A549 treated with CORT108297 at 1 μM for 4 hours (cell line): ENCODE results near the gene MYT1. TPM values are rescaled to one million over a fixed set of nuclear protein-coding genes. Genes with fewer than 3 reads are reported as not detected.

ENCODE experiments used
- total RNA-seq: library from RNA; stranded (reverse); fragments of 200-300 nt; extraction: Qiagen RNA extraction; gene quantifications from 5 replicates; pipeline ENCODE4 v1.2.3, GENCODE V29; 2022

Gene MYT1
- total RNA-seq, result 0.03 to 0.30 TPM (median 0.10 TPM) in 5 replicates

DNA sequence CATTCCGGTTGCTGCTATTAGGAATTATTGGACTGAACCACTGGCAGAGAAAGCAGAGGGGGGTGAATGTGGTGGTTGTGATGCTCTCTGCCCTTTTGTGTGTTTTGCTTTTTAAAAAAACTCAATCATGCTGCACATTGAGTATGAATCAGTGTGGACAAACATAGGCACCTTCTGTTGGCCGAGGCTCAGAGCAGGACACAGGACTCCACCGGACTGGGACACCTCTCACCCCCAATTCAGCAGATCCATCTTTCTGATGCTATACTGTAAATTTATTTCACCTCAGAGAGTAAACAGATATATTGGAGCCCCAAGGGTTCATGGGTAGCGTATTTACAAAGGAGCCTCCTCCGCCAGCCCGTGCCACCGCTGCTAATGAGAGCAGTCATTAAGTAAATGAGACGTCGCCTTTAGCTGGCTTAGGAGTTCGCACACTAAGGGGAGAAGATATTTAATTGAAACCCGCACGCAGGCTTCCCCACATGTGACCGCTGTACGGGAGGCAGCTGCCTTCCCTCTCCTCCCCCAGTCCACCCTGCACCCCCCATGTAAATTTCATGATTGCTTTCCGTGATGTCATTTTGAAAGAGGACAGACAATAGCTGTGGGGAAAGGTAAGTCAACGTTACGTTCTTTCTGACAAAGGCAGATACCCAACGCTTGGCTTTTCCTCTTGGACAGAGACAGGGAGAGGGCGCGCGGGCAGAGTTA lies at the start of gene MYT1:
Gene MYT1, plus strand, starts transcription at position 330 of the 714 bp plus-strand sequence. CDS start 34,410 bp downstream, outside the sequence.

GRCh38 chr20:64255361-64256281 lies 91.4 kb downstream of the MYT1 start, which contains the start of gene PCMTD2:
Gene PCMTD2 (plus strand): TSS chr20:64255748. CDS start chr20:64259966, 4,218 bp downstream.

Other genes with a start within 250 kb of the MYT1 start
- gene UCKL1, start 208.0 kb upstream of the MYT1 start, total RNA-seq, result 22.7 to 40.0 TPM (median 33.2 TPM) in 5 replicates
- gene ZNF512B, start 194.5 kb upstream of the MYT1 start, total RNA-seq, result 8.5 to 13.9 TPM (median 13.1 TPM) in 5 replicates
- gene SAMD10, start 184.8 kb upstream of the MYT1 start, total RNA-seq, result 0.05 TPM in 1 of 5 replicates, not detected in the others
- 53.1 to 56.9 TPM (median 54.6 TPM) in 5 replicates for gene PRPF6, start 183.3 kb upstream of the MYT1 start, total RNA-seq
- gene C20orf204, start 128.3 kb upstream of the MYT1 start, total RNA-seq, result 0.20 to 0.62 TPM (median 0.50 TPM) in 5 replicates
- 1.1 to 2.4 TPM (median 2.0 TPM) in 5 replicates for gene SOX18, start 114.8 kb upstream of the MYT1 start, total RNA-seq
- gene TCEA2, start 101.3 kb upstream of the MYT1 start, total RNA-seq, result 30.5 to 48.7 TPM (median 46.9 TPM) in 5 replicates
- 16.6 to 28.5 TPM (median 25.9 TPM) in 5 replicates for gene RGS19, start 84.9 kb upstream of the MYT1 start, total RNA-seq
- gene OPRL1, start 84.4 kb upstream of the MYT1 start, total RNA-seq, result 0.52 to 0.80 TPM (median 0.54 TPM) in 5 replicates
- 0.82 to 1.7 TPM (median 1.3 TPM) in 5 replicates for gene LKAAEAR1, start 80.1 kb upstream of the MYT1 start, total RNA-seq
- not detected in 5 replicates for gene NPBWR2, start 56.9 kb upstream of the MYT1 start, total RNA-seq
- gene PCMTD2, start 91.3 kb downstream of the MYT1 start, total RNA-seq, result 7.7 to 13.9 TPM (median 11.9 TPM) in 5 replicates